HG03139 (cell line): ENCODE measurements around the gene ERFL.

Experiments used
- ATAC-seq: cut with Tn5 transposase; IDR thresholded peaks from one replicate; pipeline ENCODE4 v1.9.1; 2021; ENCODE audit not compliant: unreplicated experiment

ERFL gene

GRCh38 chr19:41861116-41861768 lies 67.0 kb downstream of the ERFL start:
- ATAC-seq, result no peak

DNA sequence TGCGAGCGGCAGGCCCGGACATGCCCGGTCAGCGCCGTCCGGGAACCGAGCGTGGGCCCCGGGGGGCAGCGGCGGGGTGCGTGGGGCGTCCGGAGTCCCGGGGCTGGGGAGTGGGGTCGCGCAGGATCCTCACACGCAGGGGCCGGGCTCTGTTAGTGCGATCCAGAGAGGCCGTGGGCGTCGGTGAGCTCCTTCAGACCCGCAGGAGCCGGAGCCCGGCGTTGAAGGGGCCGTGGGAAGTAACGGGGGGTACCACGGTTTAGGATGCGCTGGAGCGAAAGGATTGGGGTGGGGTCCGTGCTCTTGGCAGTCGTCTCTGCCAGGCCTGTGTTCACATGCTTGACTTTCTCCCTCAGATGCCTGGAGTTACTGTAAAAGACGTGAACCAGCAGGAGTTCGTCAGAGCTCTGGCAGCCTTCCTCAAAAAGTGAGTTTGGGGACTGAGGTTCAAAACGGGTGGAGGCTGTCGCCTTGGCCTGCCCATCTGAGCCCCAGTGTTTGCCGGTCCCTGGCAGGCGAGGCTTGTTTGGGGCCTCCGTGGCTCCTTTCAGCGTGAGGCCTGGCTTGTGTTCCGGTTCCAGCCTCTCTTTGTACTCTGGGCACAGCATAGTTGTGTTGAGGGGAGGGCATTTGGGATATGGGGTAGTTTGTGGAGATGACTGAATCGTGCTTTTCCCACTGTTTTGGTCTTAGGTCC lies 67.7 kb downstream of the ERFL start:
- ATAC-seq, result no peak

GRCh38 chr19:41859618-41860418 lies 68.4 kb downstream of the ERFL start, which contains the start of gene RPS19:
Gene RPS19 (plus strand): TSS chr19:41860255. CDS start chr19:41860775, 520 bp downstream.
- ATAC-seq, result peak; percentile 74

DNA sequence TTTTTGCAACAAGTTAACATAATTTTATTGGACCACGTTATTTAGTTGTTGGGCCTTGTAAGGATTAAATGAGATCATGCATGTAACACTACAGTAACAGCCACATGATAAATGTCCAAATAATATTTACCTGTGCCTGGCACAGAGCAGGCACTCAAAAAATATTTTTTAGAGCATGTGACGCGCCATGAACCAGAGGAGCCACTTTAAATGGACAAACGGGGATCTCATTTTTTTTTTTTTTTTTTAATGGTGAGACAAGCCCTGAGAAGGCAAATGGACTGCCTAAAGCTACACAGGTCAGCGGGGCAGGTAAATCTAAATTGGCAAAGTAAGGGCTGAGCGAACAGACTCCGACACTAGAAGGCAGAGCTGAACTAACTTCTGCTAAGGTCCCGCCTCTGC lies 69.0 kb downstream of the ERFL start:
- ATAC-seq, result no peak
